Hepatocyte (in vitro differentiated cells): ENCODE measurements around the gene FMNL3. TPM values are rescaled to one million over a fixed set of nuclear protein-coding genes. Genes with fewer than 3 reads are reported as not detected.

Source experiments
- DNase-seq: peaks from one replicate; pipeline ENCODE4 v3.0.0-alpha.2; 2016; ENCODE audit warnings: low spot score
- H2AFZ ChIP-seq: fragments of 200-600 bp; sonication (generic); 2 replicates; pipeline ENCODE4 v1.6.0; 2016; ENCODE audit warnings: antibody characterized with exemption, mild to moderate bottlenecking
- H3K27ac ChIP-seq: fragments of 200-600 bp; sonication (generic); 2 replicates; pipeline ENCODE4 v1.5.1; 2016; ENCODE audit warnings: mild to moderate bottlenecking
- H3K27me3 ChIP-seq: fragments of 200-600 bp; sonication (generic); 2 replicates; pipeline ENCODE4 v1.6.1; 2016
- H3K36me3 ChIP-seq: fragments of 200-600 bp; sonication (generic); replicated peaks from 2 replicates; pipeline ENCODE4 v1.5.1; 2016; ENCODE audit warnings: low read depth; ENCODE audit not compliant: insufficient read depth
- H3K4me1 ChIP-seq: fragments of 200-600 bp; sonication (generic); 2 replicates; pipeline ENCODE4 v1.5.1; 2016; ENCODE audit warnings: mild to moderate bottlenecking, moderate library complexity; ENCODE audit not compliant: insufficient read depth
- H3K4me2 ChIP-seq: fragments of 200-600 bp; sonication (generic); 2 replicates; pipeline ENCODE4 v1.6.0; 2016
- H3K4me3 ChIP-seq: fragments of 200-600 bp; sonication (generic); 2 replicates; pipeline ENCODE4 v1.5.1; 2016; ENCODE audit warnings: mild to moderate bottlenecking
- H3K79me2 ChIP-seq: fragments of 200-600 bp; sonication (generic); 2 replicates; pipeline ENCODE4 v1.6.0; 2017; ENCODE audit warnings: mild to moderate bottlenecking
- H3K9me2 ChIP-seq: fragments of 200-600 bp; sonication (generic); replicated peaks from 2 replicates; pipeline ENCODE4 v1.6.0; 2017; ENCODE audit warnings: mild to moderate bottlenecking; ENCODE audit not compliant: insufficient read depth
- H3K9me3 ChIP-seq: fragments of 200-600 bp; sonication (generic); 2 replicates; pipeline ENCODE4 v1.5.1; 2016; ENCODE audit warnings: low read depth, mild to moderate bottlenecking
- H4K20me1 ChIP-seq: fragments of 200-600 bp; sonication (generic); 2 replicates; pipeline ENCODE4 v1.6.0; 2016; ENCODE audit warnings: mild to moderate bottlenecking; ENCODE audit not compliant: insufficient read depth, poor library complexity, severe bottlenecking
- EZH2 ChIP-seq: fragments of 200-600 bp; sonication (generic); IDR thresholded peaks from 2 replicates; pipeline ENCODE4 v1.6.1; 2016; ENCODE audit warnings: antibody characterized with exemption, mild to moderate bottlenecking, borderline replicate concordance
- EZH2phosphoT487 ChIP-seq: fragments of 200-600 bp; sonication (generic); IDR thresholded peaks from one replicate; pipeline ENCODE4 v1.6.1; 2018; ENCODE audit warnings: antibody characterized with exemption, mild to moderate bottlenecking, low read depth, moderate library complexity; ENCODE audit not compliant: unreplicated experiment, severe bottlenecking
- WGBS: methylation state at CpG from one replicate; pipeline ENCODE4 v1.1.6; 2016; ENCODE audit warnings: low lambda C conversion rate; ENCODE audit errors: missing lambda C conversion rate; 5-methylcytosine and 5-hydroxymethylcytosine counted together
- polyA plus RNA-seq: library from polyadenylated mRNA; unstranded; fragments of >200 nt; fragmentation: Nextera tagmentation; extraction: Ambion mirVana; gene quantifications from 2 replicates; pipeline ENCODE4 v1.2.1, GENCODE V29; 2016
- small RNA-seq: library from RNA; depleted of rRNA; stranded (forward); fragments of <200 nt; gene quantifications from one replicate; pipeline ENCODE3, GENCODE V24; 2014
- total RNA-seq: library from RNA; depleted of rRNA; stranded (reverse); fragments of >200 nt; gene quantifications from 2 replicates; pipeline ENCODE4 v1.2.3, GENCODE V29; 2014
- TF ChIP-seq, protein P1 (sequence below): fragments of 200-600 bp; sonication (generic); IDR thresholded peaks from 2 replicates; pipeline ENCODE4 v1.5.1; 2016; ENCODE audit warnings: antibody characterized with exemption, mild to moderate bottlenecking; ENCODE audit not compliant: poor library complexity

Gene FMNL3
- total and polyA plus RNA-seq, 2 experiments from 2014 or later = 5.8 to 8.3 TPM

DNA sequence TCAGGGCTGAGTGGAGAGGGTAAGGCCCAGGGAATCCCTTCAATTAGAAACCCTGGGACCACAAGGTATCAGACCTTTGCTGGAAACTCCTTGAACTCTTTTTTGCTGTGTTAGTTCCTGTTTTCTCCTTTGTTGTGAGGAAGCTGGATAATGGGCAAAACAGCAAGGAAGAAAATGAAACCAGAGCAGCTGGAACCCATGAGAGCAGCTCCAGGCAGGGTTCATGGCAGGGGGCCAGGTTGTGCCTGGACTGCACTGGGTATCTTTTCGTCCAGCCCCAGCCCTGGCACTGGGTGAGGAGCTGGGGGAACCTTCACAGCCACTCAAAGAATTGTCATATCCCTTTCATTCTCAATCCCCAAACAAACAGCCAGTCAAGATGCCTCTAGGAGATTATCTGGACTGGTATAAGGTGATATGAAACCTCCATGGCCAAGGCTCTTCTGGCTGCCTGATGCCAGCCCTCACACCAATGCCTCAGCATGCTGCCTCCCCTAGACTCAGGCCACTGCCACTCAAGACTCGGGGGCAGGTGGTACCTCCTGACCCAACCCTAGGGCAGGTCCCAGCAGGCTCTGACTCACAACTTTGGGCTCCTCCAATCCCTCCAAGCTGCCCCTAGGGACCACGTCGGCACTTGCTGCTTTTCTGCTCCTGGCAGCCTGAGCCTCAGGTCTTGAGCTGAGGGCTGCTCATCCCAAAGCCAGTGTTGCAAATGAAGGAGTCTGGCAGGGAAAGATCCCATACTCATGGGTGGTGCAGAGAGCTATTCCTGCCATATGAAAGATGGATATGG is 118.3 kb downstream of the FMNL3 start:
- Histone ChIP-seq H3K36me3 (no peaks in the 10 kb centered on the region), H3K27me3 (no peaks in the 10 kb centered on the region), H3K4me2 (no peak overlapping the region), H3K4me3 (no peak overlapping the region), H3K9me3 (no peaks in the 10 kb centered on the region), H3K4me1 (no peaks in the 10 kb centered on the region), H3K27ac (no peak overlapping the region), H3K79me2 (no peaks in the 10 kb centered on the region), H3K9me2 (no peaks in the 10 kb centered on the region), H2AFZ (no peak overlapping the region), H4K20me1 (no peaks in the 10 kb centered on the region)
- TF ChIP-seq, protein P1, sequence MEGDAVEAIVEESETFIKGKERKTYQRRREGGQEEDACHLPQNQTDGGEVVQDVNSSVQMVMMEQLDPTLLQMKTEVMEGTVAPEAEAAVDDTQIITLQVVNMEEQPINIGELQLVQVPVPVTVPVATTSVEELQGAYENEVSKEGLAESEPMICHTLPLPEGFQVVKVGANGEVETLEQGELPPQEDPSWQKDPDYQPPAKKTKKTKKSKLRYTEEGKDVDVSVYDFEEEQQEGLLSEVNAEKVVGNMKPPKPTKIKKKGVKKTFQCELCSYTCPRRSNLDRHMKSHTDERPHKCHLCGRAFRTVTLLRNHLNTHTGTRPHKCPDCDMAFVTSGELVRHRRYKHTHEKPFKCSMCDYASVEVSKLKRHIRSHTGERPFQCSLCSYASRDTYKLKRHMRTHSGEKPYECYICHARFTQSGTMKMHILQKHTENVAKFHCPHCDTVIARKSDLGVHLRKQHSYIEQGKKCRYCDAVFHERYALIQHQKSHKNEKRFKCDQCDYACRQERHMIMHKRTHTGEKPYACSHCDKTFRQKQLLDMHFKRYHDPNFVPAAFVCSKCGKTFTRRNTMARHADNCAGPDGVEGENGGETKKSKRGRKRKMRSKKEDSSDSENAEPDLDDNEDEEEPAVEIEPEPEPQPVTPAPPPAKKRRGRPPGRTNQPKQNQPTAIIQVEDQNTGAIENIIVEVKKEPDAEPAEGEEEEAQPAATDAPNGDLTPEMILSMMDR = no peak
- no peak for TF ChIP-seq EZH2
- TF ChIP-seq EZH2phosphoT487 = no peak
- WGBS = 86% methylated on average over 4 of the region's 4 CpGs
- DNase-seq = no peak

DNA sequence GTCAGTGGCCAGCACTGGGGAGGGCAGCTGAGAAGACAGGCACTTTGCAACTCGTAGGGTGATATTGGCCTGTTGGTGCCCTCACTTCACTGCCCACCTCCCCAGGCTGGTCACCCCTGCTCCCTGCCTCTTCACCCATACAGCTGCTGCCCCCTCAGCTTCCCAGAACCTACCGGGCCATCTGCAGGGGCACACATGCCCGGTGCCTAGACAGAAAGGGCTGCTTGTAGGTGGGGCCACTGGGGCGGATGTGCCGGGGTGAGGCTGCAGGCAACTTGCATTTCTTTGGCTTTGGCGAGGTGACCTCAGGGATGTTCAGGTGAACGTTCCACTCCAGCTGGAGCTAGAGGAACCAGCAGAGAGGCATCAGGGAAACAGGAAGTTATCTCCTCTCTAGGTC is 118.9 kb downstream of the FMNL3 start:
- 97% methylated on average over 7 of the region's 7 CpGs for WGBS

DNA sequence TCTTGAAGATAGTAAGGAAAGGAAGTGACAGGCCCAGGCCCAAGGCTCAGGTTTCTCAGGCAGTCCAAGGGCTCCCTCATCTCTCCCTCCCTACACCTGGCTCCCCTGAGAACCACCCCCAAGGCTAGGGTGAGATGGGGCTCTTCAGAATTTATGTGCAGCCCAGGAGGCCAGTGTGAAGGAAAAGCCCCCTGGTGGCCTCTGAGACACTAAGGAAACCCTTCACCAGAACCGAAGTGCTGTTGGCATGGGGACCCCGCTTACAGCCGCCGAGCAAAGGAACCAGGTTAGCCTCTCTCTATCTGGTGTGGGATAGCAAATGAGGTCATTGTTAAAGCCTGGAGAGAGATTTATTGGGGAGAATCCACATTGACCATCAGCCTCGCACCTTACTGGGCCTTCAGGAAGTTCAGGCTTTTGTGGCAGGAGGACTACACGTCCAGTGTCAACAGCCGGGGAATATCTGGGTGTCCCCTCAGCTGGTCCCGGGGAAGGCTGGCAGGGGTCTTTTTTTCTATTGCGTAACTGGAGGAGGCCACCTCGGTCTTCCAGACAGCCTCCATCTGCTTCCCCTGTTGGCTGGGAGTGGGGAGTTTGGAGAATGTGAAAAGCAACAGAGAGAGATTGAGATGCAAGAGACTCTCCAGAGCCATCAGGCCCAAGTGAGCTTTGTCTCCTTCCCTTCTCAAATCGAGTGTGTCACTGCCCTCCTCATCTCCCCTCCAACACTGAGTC is 119.9 kb downstream of the FMNL3 start:
- Histone ChIP-seq H3K36me3 (no peaks in the 10 kb centered on the region), H3K4me2 (no peak overlapping the region), H3K4me3 (no peak overlapping the region)

More for the DNA sequence above, 118.9 kb downstream of the FMNL3 start:
- Histone ChIP-seq H3K36me3 (no peaks in the 10 kb centered on the region), H3K4me3 (no peak overlapping the region), H3K27ac (no peak overlapping the region), H3K4me1 (no peaks in the 10 kb centered on the region), H3K27me3 (no peaks in the 10 kb centered on the region), H3K79me2 (no peaks in the 10 kb centered on the region), H2AFZ (no peak overlapping the region), H4K20me1 (no peaks in the 10 kb centered on the region), H3K9me2 (no peaks in the 10 kb centered on the region), H3K9me3 (no peaks in the 10 kb centered on the region), H3K4me2 (no peak overlapping the region)
- no peak for DNase-seq
- TF ChIP-seq, protein P1 = no peak
- TF ChIP-seq EZH2phosphoT487 = no peak
- no peak for TF ChIP-seq EZH2

More for the DNA sequence above, 119.9 kb downstream of the FMNL3 start:
- H3K27ac ChIP-seq = no peak overlapping the region
- DNase-seq = no peak
- no peak for TF ChIP-seq EZH2
- no peak for TF ChIP-seq EZH2phosphoT487
- TF ChIP-seq, protein P1 = no peak
- no peaks in the 10 kb centered on the region for H3K79me2 ChIP-seq
- no peak overlapping the region for H2AFZ ChIP-seq
- no peaks in the 10 kb centered on the region for H3K4me1 ChIP-seq
- H3K27me3 ChIP-seq = no peaks in the 10 kb centered on the region
- WGBS = 94% methylated on average over 11 of the region's 11 CpGs
- H3K9me2 ChIP-seq = no peaks in the 10 kb centered on the region
- H3K9me3 ChIP-seq = no peaks in the 10 kb centered on the region
- H4K20me1 ChIP-seq = no peaks in the 10 kb centered on the region

Small RNA genes lying within 50 kb of the gene (small RNA-seq; reads per million reads assigned to genes)
- gene AC020612.2 (not detected), gene HIGD1AP9 (not detected), gene POLR2KP1 (not detected), gene RNU6-834P (not detected)

Other genes with a start within 250 kb of the FMNL3 start
- 0.30 and 1.0 TPM in 2 replicates for gene KCNH3, start 168.4 kb downstream of the FMNL3 start, total RNA-seq
- 0.43 and 1.1 TPM in 2 replicates for gene KCNH3, start 168.4 kb downstream of the FMNL3 start, polyA plus RNA-seq
- 51.1 and 51.4 TPM in 2 replicates for gene MCRS1, start 139.3 kb downstream of the FMNL3 start, total RNA-seq
- gene MCRS1, start 139.3 kb downstream of the FMNL3 start, polyA plus RNA-seq = 57.7 and 58.2 TPM in 2 replicates
- 0.17 and 0.52 TPM in 2 replicates for gene FAM186B, start 101.8 kb downstream of the FMNL3 start, total RNA-seq
- 0.69 TPM in 1 of 2 replicates, not detected in the other for gene FAM186B, start 101.8 kb downstream of the FMNL3 start, polyA plus RNA-seq
- 11.1 and 14.9 TPM in 2 replicates for gene PRPF40B, start 83.8 kb downstream of the FMNL3 start, total RNA-seq
- gene PRPF40B, start 83.8 kb downstream of the FMNL3 start, polyA plus RNA-seq = 30.1 and 34.5 TPM in 2 replicates
- gene TMBIM6, start 34.2 kb upstream of the FMNL3 start, total RNA-seq = 534 and 591 TPM in 2 replicates
- 743 and 805 TPM in 2 replicates for gene TMBIM6, start 34.2 kb upstream of the FMNL3 start, polyA plus RNA-seq
- gene NCKAP5L, start 121.0 kb upstream of the FMNL3 start, total RNA-seq = 13.1 and 14.5 TPM in 2 replicates
- 26.7 and 32.0 TPM in 2 replicates for gene NCKAP5L, start 121.0 kb upstream of the FMNL3 start, polyA plus RNA-seq
- gene BCDIN3D, start 135.7 kb upstream of the FMNL3 start, total RNA-seq = 4.5 and 5.6 TPM in 2 replicates
- gene BCDIN3D, start 135.7 kb upstream of the FMNL3 start, polyA plus RNA-seq = 3.5 and 5.0 TPM in 2 replicates
- gene FAIM2, start 196.5 kb upstream of the FMNL3 start, total RNA-seq = 1.4 and 5.0 TPM in 2 replicates
- gene FAIM2, start 196.5 kb upstream of the FMNL3 start, polyA plus RNA-seq = 7.3 and 14.0 TPM in 2 replicates
- gene AQP2, start 243.3 kb upstream of the FMNL3 start, total RNA-seq = 0.08 and 1.4 TPM in 2 replicates
- 0.71 and 1.8 TPM in 2 replicates for gene AQP2, start 243.3 kb upstream of the FMNL3 start, polyA plus RNA-seq